Measurements from ENCODE around the gene TAF4.
"Not testable (repeated sequence)": the region's sequence is repeated elsewhere in the genome, so short reads cannot be mapped to it uniquely, and the experiment has no call there.

Gene TAF4

GRCh38 chr20:61976644-61977418, 88.8 kb downstream of the TAF4 start:
- no peak for TF ChIP-seq CTCF (IDR thresholded peaks at IDR 0.05; ENCODE audit: low read depth, low read length)
- no peak overlapping the region for H3K4me3 ChIP-seq (ENCODE audit: low read depth, low read length)

GRCh38 chr20:61976263-61976643, 89.4 kb downstream of the TAF4 start:
- no peak for TF ChIP-seq CTCF (IDR thresholded peaks at IDR 0.05; ENCODE audit: low read depth, low read length)
- no peak overlapping the region for H3K4me3 ChIP-seq (ENCODE audit: low read depth, low read length)

GRCh38 chr20:61975407-61976129, 90.1 kb downstream of the TAF4 start:
- no peak overlapping the region for H3K4me3 ChIP-seq (ENCODE audit: low read depth, low read length)
- no peak for TF ChIP-seq CTCF (IDR thresholded peaks at IDR 0.05; ENCODE audit: low read depth, low read length)

GRCh38 chr20:61974357-61974665, 91.4 kb downstream of the TAF4 start:
- TF ChIP-seq CTCF (IDR thresholded peaks at IDR 0.05; ENCODE audit: low read depth, low read length) = no peak
- no peak overlapping the region for H3K4me3 ChIP-seq (ENCODE audit: low read depth, low read length)

GRCh38 chr20:61973515-61974356, 91.9 kb downstream of the TAF4 start:
- TF ChIP-seq CTCF (IDR thresholded peaks at IDR 0.05; ENCODE audit: low read depth, low read length) = no peak
- no peak overlapping the region for H3K4me3 ChIP-seq (ENCODE audit: low read depth, low read length)

- TF ChIP-seq CTCF (IDR thresholded peaks at IDR 0.05; ENCODE audit: low read depth, low read length) = no peak
- H3K4me3 ChIP-seq (ENCODE audit: low read depth, low read length) = no peak overlapping the region
Measured at GRCh38 chr20:61972636-61973508, 92.8 kb downstream of the TAF4 start.

- not testable (repeated sequence) for H3K4me3 ChIP-seq (ENCODE audit: low read depth, low read length)
Measured at GRCh38 chr20:61971595-61971994, 94.1 kb downstream of the TAF4 start.
